H1 (cell line): ENCODE results near the gene PNMA8C. TPM values are rescaled to one million over a fixed set of nuclear protein-coding genes. Genes with fewer than 3 reads are reported as not detected.

ENCODE experiments used
- CTCF ChIA-PET: fragments of 300-600 bp; sonication (Branson Sonifier 250); formaldehyde crosslinking; loops from one replicate; lab custom pipeline; 2021; ENCODE audit not compliant: partially characterized antibody; lab: Charles Lee
- POLR2A ChIA-PET: fragments of 300-600 bp; sonication (Branson Sonifier 250); formaldehyde crosslinking; loops from one replicate; lab custom pipeline; 2021; ENCODE audit warnings: inconsistent platforms; ENCODE audit not compliant: partially characterized antibody; lab: Charles Lee
- DNase-seq, 2 experiments: peaks; one replicate each; pipeline versions ENCODE4 v3.0.0 to v3.0.0-alpha.2; 2010 to 2022; ENCODE audit warnings: low spot score in 2 of 2, low read depth in 1 of 2, mixed read lengths in 1 of 2
- FAIRE-seq: peaks from 2 replicates; lab custom pipeline; 2011; peaks lifted over from hg19 to GRCh38; lab: Jason Lieb, UNC
- H2AFZ ChIP-seq: 2 replicates; pipeline ENCODE4 v1.8.1; 2012; ENCODE audit warnings: low read length, inconsistent platforms
- H2AK5ac ChIP-seq: 2 replicates; pipeline ENCODE4 v1.6.1; 2013; ENCODE audit warnings: low read depth, low read length
- H2BK120ac ChIP-seq: replicated peaks from 2 replicates; pipeline ENCODE3; 2013; ENCODE audit warnings: low read depth, low read length, inconsistent platforms
- H2BK12ac ChIP-seq: 2 replicates; pipeline ENCODE4 v1.6.1; 2013; ENCODE audit warnings: low read depth, low read length
- H2BK15ac ChIP-seq: 2 replicates; pipeline ENCODE4 v1.6.1; 2013; ENCODE audit warnings: low read length
- H2BK20ac ChIP-seq: 2 replicates; pipeline ENCODE4 v1.6.1; 2013; ENCODE audit warnings: low read length
- H2BK5ac ChIP-seq: 2 replicates; pipeline ENCODE4 v1.6.1; 2013; ENCODE audit warnings: low read depth, low read length
- H3K14ac ChIP-seq: 2 replicates; pipeline ENCODE4 v1.6.1; 2013; ENCODE audit warnings: inconsistent platforms; ENCODE audit not compliant: insufficient read length
- H3K18ac ChIP-seq: 2 replicates; pipeline ENCODE4 v1.6.1; 2013; ENCODE audit warnings: low read length; ENCODE audit errors: extremely low read depth
- H3K23ac ChIP-seq: 2 replicates; pipeline ENCODE4 v1.6.1; 2013; ENCODE audit warnings: inconsistent platforms; ENCODE audit not compliant: insufficient read length
- H3K23me2 ChIP-seq: 2 replicates; pipeline ENCODE4 v1.6.1; 2013; ENCODE audit warnings: low read depth, low read length
- H3K27ac ChIP-seq: 2 replicates; pipeline ENCODE4 v1.6.1; 2011; ENCODE audit warnings: low read depth, low read length, inconsistent platforms
- H3K27me3 ChIP-seq, 4 experiments: replicated peaks in 1 of 4; 1 replicate in 1 of 4; 2 replicates in 3 of 4; pipeline versions ENCODE4 v1.6.1 to v1.8.1; 2011 to 2013; ENCODE audit warnings: low read length in 3 of 4, mild to moderate bottlenecking in 3 of 4, inconsistent platforms in 2 of 4, mixed read lengths in 2 of 4, moderate library complexity in 1 of 4; ENCODE audit not compliant: control insufficient read depth in 3 of 4, insufficient read depth in 3 of 4; ENCODE audit errors: extremely low read depth in 1 of 4
- H3K36me3 ChIP-seq, 4 experiments: 2 replicates each; pipeline versions ENCODE4 v1.6.1 to v1.8.1; 2011 to 2013; ENCODE audit warnings: mild to moderate bottlenecking in 4 of 4, low read length in 3 of 4, moderate library complexity in 2 of 4, control low read depth in 1 of 4, inconsistent platforms in 1 of 4; ENCODE audit not compliant: insufficient read depth in 4 of 4, control insufficient read depth in 2 of 4
- H3K4ac ChIP-seq: replicated peaks from 2 replicates; pipeline ENCODE3; 2013; ENCODE audit warnings: low read length, low read depth, mixed read lengths, inconsistent platforms; ENCODE audit not compliant: insufficient read length
- H3K4me1 ChIP-seq, 4 experiments: replicated peaks in 1 of 4; 1 replicate in 1 of 4; 2 replicates in 3 of 4; pipeline versions ENCODE4 v1.6.1 to v1.8.1; 2011 to 2013; ENCODE audit warnings: low read length in 3 of 4, inconsistent platforms in 2 of 4, mixed read lengths in 1 of 4; ENCODE audit not compliant: insufficient read depth in 4 of 4, control insufficient read depth in 3 of 4
- H3K4me2 ChIP-seq, 2 experiments: 2 replicates each; pipeline versions ENCODE4 v1.6.1 to v1.8.1; 2011 to 2013; ENCODE audit warnings: low read depth in 2 of 2, low read length in 2 of 2, control low read depth in 1 of 2, inconsistent platforms in 1 of 2, mild to moderate bottlenecking in 1 of 2; ENCODE audit not compliant: insufficient read depth in 1 of 2
- H3K4me3 ChIP-seq, 4 experiments: fragments of 200-600, 300-600 bp in 1 of 4; sonication (generic), shearing (Covaris generic), sonication (Bioruptor Twin) in 1 of 4; 2 replicates each; pipeline versions ENCODE4 v1.5.1 to v1.8.1; 2011 to 2016; ENCODE audit warnings: low read length in 4 of 4, low read depth in 3 of 4, control low read depth in 2 of 4, inconsistent platforms in 2 of 4, mild to moderate bottlenecking in 2 of 4, mixed read lengths in 1 of 4, moderate library complexity in 1 of 4; ENCODE audit not compliant: insufficient read depth in 2 of 4; ENCODE audit errors: extremely low read depth in 1 of 4
- H3K56ac ChIP-seq: replicated peaks from 2 replicates; pipeline ENCODE3; 2013; ENCODE audit warnings: low read depth, mild to moderate bottlenecking, mixed read lengths, low read length, inconsistent platforms; ENCODE audit not compliant: insufficient read length
- H3K79me1 ChIP-seq: 2 replicates; pipeline ENCODE4 v1.6.1; 2013; ENCODE audit warnings: low read depth, low read length, control low read depth
- H3K79me2 ChIP-seq, 2 experiments: 2 replicates each; pipeline versions ENCODE4 v1.6.1 to v1.8.1; 2012 to 2013; ENCODE audit warnings: low read length in 2 of 2, mild to moderate bottlenecking in 2 of 2, inconsistent platforms in 1 of 2; ENCODE audit not compliant: insufficient read depth in 2 of 2, control insufficient read depth in 1 of 2
- H3K9ac ChIP-seq, 4 experiments: replicated peaks in 1 of 4; 1 replicate in 1 of 4; 2 replicates in 3 of 4; pipeline versions ENCODE4 v1.6.1 to v1.8.1; 2011 to 2013; ENCODE audit warnings: low read depth in 3 of 4, low read length in 3 of 4, control low read depth in 2 of 4, mild to moderate bottlenecking in 2 of 4, moderate library complexity in 2 of 4, inconsistent platforms in 1 of 4; ENCODE audit errors: extremely low read depth in 1 of 4
- H3K9me3 ChIP-seq, 2 experiments: 2 replicates each; pipeline versions ENCODE4 v1.6.1 to v1.8.1; 2012 to 2013; ENCODE audit warnings: mild to moderate bottlenecking in 2 of 2, moderate library complexity in 2 of 2, control low read depth in 1 of 2, inconsistent platforms in 1 of 2, low read depth in 1 of 2, low read length in 1 of 2, mixed read lengths in 1 of 2; ENCODE audit not compliant: insufficient read depth in 2 of 2
- H4K20me1 ChIP-seq, 2 experiments: replicated peaks in 1 of 2; 2 replicates each; pipeline versions ENCODE3 to v1.8.1; 2011 to 2013; ENCODE audit warnings: inconsistent platforms in 2 of 2, low read length in 2 of 2, mild to moderate bottlenecking in 1 of 2; ENCODE audit not compliant: insufficient read depth in 2 of 2, control insufficient read depth in 1 of 2
- H4K5ac ChIP-seq: 2 replicates; pipeline ENCODE4 v1.6.1; 2013; ENCODE audit warnings: low read length, low read depth, mixed read lengths, inconsistent platforms; ENCODE audit not compliant: insufficient read length
- H4K8ac ChIP-seq: 2 replicates; pipeline ENCODE4 v1.8.0; 2013; ENCODE audit warnings: mild to moderate bottlenecking, moderate library complexity, low read length, inconsistent platforms; ENCODE audit not compliant: insufficient read depth; ENCODE audit errors: extremely low read depth
- H4K91ac ChIP-seq: replicated peaks from 2 replicates; pipeline ENCODE3; 2013; ENCODE audit warnings: low read length, mixed read lengths, inconsistent platforms; ENCODE audit not compliant: insufficient read length
- ASH2L ChIP-seq: fragments of 200-600, 300-600 bp; sonication (generic); IDR thresholded peaks from one replicate; pipeline ENCODE4 v1.7.1; 2017; ENCODE audit warnings: low read length
- EGR1 ChIP-seq: IDR thresholded peaks from 2 replicates; pipeline ENCODE4 v1.6.1; 2011; ENCODE audit warnings: low read depth, low read length, borderline replicate concordance
- EZH2 ChIP-seq: fragments of 200-600 bp; sonication (generic); IDR thresholded peaks from 2 replicates; pipeline ENCODE4 v1.7.1; 2012; ENCODE audit warnings: low read depth, mild to moderate bottlenecking, moderate library complexity, low read length, inconsistent platforms; ENCODE audit not compliant: severe bottlenecking
- FOSL1 ChIP-seq: IDR thresholded peaks from 2 replicates; pipeline ENCODE4 v1.6.1; 2011; ENCODE audit warnings: mild to moderate bottlenecking, low read depth, low read length, moderate library complexity; ENCODE audit not compliant: insufficient read depth
- HDAC2 ChIP-seq, 2 experiments: fragments of 300-600 bp in 1 of 2; sonication (generic) in 1 of 2; IDR thresholded peaks; 2 replicates each; pipeline ENCODE4 v1.6.1; 2011 to 2012; ENCODE audit warnings: low read depth in 2 of 2, low read length in 2 of 2, mild to moderate bottlenecking in 2 of 2, moderate library complexity in 2 of 2, borderline replicate concordance in 1 of 2, inconsistent platforms in 1 of 2
- HDAC6 ChIP-seq: IDR thresholded peaks from one replicate; pipeline ENCODE4 v1.7.1; 2012; ENCODE audit warnings: low read depth, mild to moderate bottlenecking, inconsistent platforms, low read length, moderate library complexity
- RFX5 ChIP-seq: IDR thresholded peaks from 2 replicates; pipeline ENCODE4 v1.6.1; 2011; ENCODE audit warnings: low read depth, low read length, improper control_type of control experiment, borderline replicate concordance
- RNF2 ChIP-seq: fragments of 200-900, 300-1000 bp; sonication (generic); IDR thresholded peaks from 2 replicates; pipeline ENCODE4 v1.7.1; 2016; ENCODE audit warnings: borderline replicate concordance, low read depth, mild to moderate bottlenecking, antibody characterized with exemption, low read length; ENCODE audit not compliant: poor library complexity, severe bottlenecking; ENCODE audit errors: missing control alignments
- SUZ12 ChIP-seq: fragments of 200-600 bp; sonication (generic); IDR thresholded peaks from 2 replicates; pipeline ENCODE4 v1.6.1; 2012; ENCODE audit warnings: mild to moderate bottlenecking, inconsistent platforms, low read length, moderate library complexity, mixed read lengths
- ZNF274 ChIP-seq: IDR thresholded peaks from 2 replicates; pipeline ENCODE4 v1.7.0; 2012; ENCODE audit warnings: low read length, borderline replicate concordance; ENCODE audit errors: extremely low read depth
- WGBS, 2 experiments: shearing (Covaris generic) in 1 of 2; methylation state at CpG; one replicate each; pipeline versions ENCODE4 v1.1.6 to v1.1.7; 2013 to 2015; ENCODE audit warnings: low lambda C conversion rate in 2 of 2, mixed read lengths in 2 of 2, inconsistent platforms in 1 of 2, low coverage in 1 of 2, missing lambda C conversion rate in 1 of 2; ENCODE audit not compliant: insufficient replicate concordance in 2 of 2, insufficient coverage in 1 of 2, insufficient read length in 1 of 2; ENCODE audit errors: extremely low coverage in 1 of 2, missing lambda C conversion rate in 1 of 2; 5-methylcytosine and 5-hydroxymethylcytosine counted together
- polyA plus RNA-seq, 7 experiments: library from polyadenylated mRNA; depleted of rRNA in 3 of 7; stranded (reverse) in 5 of 7; unstranded in 2 of 7; fragments of >200 nt in 5 of 7; fragments of 200-250 nt in 2 of 7; gene quantifications; 1 replicate in 5 of 7; 2 replicates in 1 of 7; 4 replicates in 1 of 7; pipeline versions ENCODE4 v1.2.1 to v1.2.3, GENCODE V29; 2011 to 2013; ENCODE audit warnings: missing spikeins in 2 of 7, mixed read lengths in 2 of 7
- total RNA-seq: library from RNA; stranded (reverse); fragmentation: NEBNext Ultra II Directional; extraction: Animal tissue kit (Norgen Biotek cat#: 25700); gene quantifications from 2 replicates; pipeline ENCODE4 v1.2.1, GENCODE V29; 2021

PNMA8C gene
- total and polyA plus RNA-seq, 2 of the 8 experiments (the other 6 are each of a cell fraction or from before 2014, with no cell fraction given), result 0.53 to 1.8 TPM

GRCh38 chr19:46471811-46472543 lies 43.2 kb upstream of the PNMA8C start:
- no peak for FAIRE-seq
- Histone ChIP-seq H4K8ac (peak overlapping the region; percentile 71; the same call in 1 of the 2 replicates), H4K91ac (no peak overlapping the region), H3K27ac (no peak overlapping the region), H2BK5ac (no peak overlapping the region), H3K9ac (0 out of 7 replicates have a peak overlapping the region, but pooled peaks of 1 of the 4 experiments have one; percentile 8), H4K20me1 (no peaks in the 10 kb centered on the region), H3K4me2 (peak overlapping the region; percentile 83 to 90), H2BK12ac (no peak overlapping the region), H3K27me3 (peaks cover 0 to 7% (median 0%) of the 10 kb centered on the region in 4 experiments; a peak in 3 of 7 replicates), H2BK20ac (no peak overlapping the region), H4K5ac (no peak overlapping the region), H3K4me1 (peaks cover 0 to 7% (median 3%) of the 10 kb centered on the region in 4 experiments; a peak in 4 of 7 replicates), H3K4me3 (peak overlapping the region; percentile 30 to 77 (median 72); a peak in 7 of 8 replicates), H3K36me3 (peaks cover 0 to 15% (median 9%) of the 10 kb centered on the region in 4 experiments; a peak in 6 of 8 replicates), H3K79me2 (peaks cover 0 to 9% of the 10 kb centered on the region in 2 experiments; a peak in 1 of 4 replicates), H3K79me1 (no peaks in the 10 kb centered on the region; the same call in 1 of the 2 replicates), H3K4ac (no peak overlapping the region), H2BK15ac (no peak overlapping the region), H3K18ac (peak overlapping the region; percentile 25; the same call in 1 of the 2 replicates), H3K23me2 (peaks cover 9% of the 10 kb centered on the region), H3K23ac (no peak overlapping the region), H2AK5ac (no peak overlapping the region), H3K56ac (no peak overlapping the region), H3K14ac (no peak overlapping the region), H3K9me3 (no peaks in the 10 kb centered on the region), H2BK120ac (no peak overlapping the region), H2AFZ (peak overlapping the region; percentile 71)
- DNase-seq, result no peak
- WGBS, 2 experiments, result 65% methylated on average over 11 of the region's 11 CpGs; no CpG with 5 or more reads in 1 of the 2 experiments
- ChIA-PET POLR2A (no interaction called here), CTCF (interaction anchor here (1.4 to 3.0 kb wide), 3 partner anchors 11 to 69 kb away, joined by 3 to 8 read pairs (median 7); no protein-coding TSS in a partner anchor)
- TF ChIP-seq SUZ12 (no peak), EGR1 (no peak), RFX5 (no peak), ZNF274 (no peak), FOSL1 (no peak), HDAC2 (IDR thresholded peaks at IDR 0.05; ENCODE audit: borderline replicate concordance in 1 of 2, low read depth in 2 of 2, low read length in 2 of 2) (no peak), EZH2 (no peak), RNF2 (no peak), HDAC6 (no peak), ASH2L (no peak)
